Stimulated activated CD8-positive, alpha-beta memory T cell treated with anti-CD3 and anti-CD28 coated beads, Interleukin-12 subunit alpha, Interleukin-12 subunit beta, amount 100 ng/mL, for 1 hour (primary cell): ENCODE measurements around the gene CWC22.
"Not testable (repeated sequence)": the region's sequence is repeated elsewhere in the genome, so short reads cannot be mapped to it uniquely, and the experiment has no call there.

Source experiments
- DNase-seq: peaks from one replicate; pipeline ENCODE4 v3.0.0-alpha.2; 2020; ENCODE audit warnings: low read depth

The CWC22 gene

GRCh38 chr2:180003073-180003472 lies 4.0 kb downstream of the CWC22 start:
- DNase-seq: no peak

GRCh38 chr2:180002198-180002770 lies 4.8 kb downstream of the CWC22 start:
- DNase-seq: no peak

GRCh38 chr2:180001726-180002125 lies 5.4 kb downstream of the CWC22 start:
- no peak for DNase-seq

GRCh38 chr2:180000434-180000833 lies 6.7 kb downstream of the CWC22 start:
- DNase-seq: no peak

- no peak for DNase-seq
Observed at GRCh38 chr2:179999000-179999399, 8.1 kb downstream of the CWC22 start.

GRCh38 chr2:179995741-179996515 lies 11.2 kb downstream of the CWC22 start:
- DNase-seq: no peak

- no peak for DNase-seq
Observed at GRCh38 chr2:179991344-179991743, 15.8 kb downstream of the CWC22 start.

GRCh38 chr2:179990676-179991317 lies 16.3 kb downstream of the CWC22 start:
- DNase-seq: no peak

- DNase-seq: no peak
Observed at GRCh38 chr2:179987916-179988315, 19.2 kb downstream of the CWC22 start.

- DNase-seq: no peak
Observed at GRCh38 chr2:179985163-179985820, 21.8 kb downstream of the CWC22 start.

- DNase-seq: no peak
Observed at GRCh38 chr2:179983250-179983932, 23.7 kb downstream of the CWC22 start.

GRCh38 chr2:179981085-179981484 lies 26.0 kb downstream of the CWC22 start:
- no peak for DNase-seq

GRCh38 chr2:179974761-179975160 lies 32.3 kb downstream of the CWC22 start:
- DNase-seq: no peak

- DNase-seq: no peak
Observed at GRCh38 chr2:179966778-179967394, 40.2 kb downstream of the CWC22 start.

GRCh38 chr2:179965291-179966258 lies 41.5 kb downstream of the CWC22 start:
- DNase-seq: no peak

GRCh38 chr2:179963626-179964025 lies 43.5 kb downstream of the CWC22 start:
- no peak for DNase-seq

GRCh38 chr2:179958251-179958650 lies 48.8 kb downstream of the CWC22 start:
- not testable (repeated sequence) for DNase-seq

GRCh38 chr2:179954026-179954425 lies 53.1 kb downstream of the CWC22 start:
- DNase-seq: no peak

- DNase-seq: no peak
Observed at GRCh38 chr2:179953359-179953758, 53.7 kb downstream of the CWC22 start.

GRCh38 chr2:179952658-179953057 lies 54.4 kb downstream of the CWC22 start:
- no peak for DNase-seq

- no peak for DNase-seq
Observed at GRCh38 chr2:179951680-179952079, 55.4 kb downstream of the CWC22 start.
